ENCODE data around the gene VWA8. TPM values are rescaled to one million over a fixed set of nuclear protein-coding genes. Genes with fewer than 3 reads are reported as not detected.
A peak's percentile ranks its signal among the peaks of the same experiment; 100 is the strongest.

VWA8 gene
- total RNA-seq, 2 experiments from 2014 or later = 26.3 to 27.5 TPM

- Mint-ChIP-seq H3K4me1 (ENCODE audit: low read depth) (peaks cover 6% of the 10 kb centered on the region), H3K9me3 (no peaks in the 10 kb centered on the region), H3K27me3 (no peaks in the 10 kb centered on the region), H3K4me3 (no peak overlapping the region), H3K27ac (no peak overlapping the region), H3K36me3 (ENCODE audit: low read depth) (peaks cover 29% of the 10 kb centered on the region)
- POLR2A ChIA-PET = interaction anchor here (1.2 kb wide), 1 partner anchor 130 kb away, joined by 3 read pairs; no protein-coding TSS in a partner anchor
- ATAC-seq (no peak), DNase-seq (no peak)
- intact Hi-C loops (cut with micrococcal nuclease) = no loop called here
- CTCF ChIA-PET = interaction anchor here (1.3 to 2.1 kb wide), 4 partner anchors 10 to 129 kb away, joined by 3 to 6 read pairs (median 4); no protein-coding TSS in a partner anchor
- no peak for TF ChIP-seq CTCF (IDR thresholded peaks at IDR 0.05)
These were observed 372.5 kb downstream of the VWA8 start for GRCh38 chr13:41588448-41588847.

- Mint-ChIP-seq H3K36me3 (ENCODE audit: low read depth) (peaks cover 29% of the 10 kb centered on the region), H3K27ac (no peak overlapping the region), H3K27me3 (no peaks in the 10 kb centered on the region), H3K4me1 (ENCODE audit: low read depth) (peaks cover 6% of the 10 kb centered on the region), H3K9me3 (no peaks in the 10 kb centered on the region), H3K4me3 (no peak overlapping the region)
- peak; percentile 20 for TF ChIP-seq CTCF (IDR thresholded peaks at IDR 0.05)
- peak; percentile 56 for ATAC-seq
- intact Hi-C loops (cut with micrococcal nuclease) = no loop called here
- peak; percentile 37 for DNase-seq
- ChIA-PET POLR2A (interaction anchor here (1.0 kb wide), 1 partner anchor 86 kb away, joined by 3 read pairs; no protein-coding TSS in a partner anchor), CTCF (interaction anchor here (0.8 to 1.5 kb wide), 12 partner anchors 9 to 208 kb away, joined by 3 to 5 read pairs (median 3); no protein-coding TSS in a partner anchor)
These were observed 373.4 kb downstream of the VWA8 start for GRCh38 chr13:41587490-41587889.

GRCh38 chr13:41586216-41586615, 374.7 kb downstream of the VWA8 start:
- no peak overlapping the region for H3K4me3 Mint-ChIP-seq
- ChIA-PET POLR2A (no interaction called here), CTCF (interaction anchor here (1.7 kb wide), 1 partner anchor 93 kb away, joined by 5 read pairs; no protein-coding TSS in a partner anchor)
- peaks cover 28% of the 10 kb centered on the region for H3K36me3 Mint-ChIP-seq (ENCODE audit: low read depth)
- no peak overlapping the region for H3K27ac Mint-ChIP-seq
- intact Hi-C loops (cut with micrococcal nuclease) = no loop called here
- ATAC-seq (no peak), DNase-seq (no peak)
- H3K4me1 Mint-ChIP-seq (ENCODE audit: low read depth) = peaks cover 11% of the 10 kb centered on the region
- H3K9me3 Mint-ChIP-seq = no peaks in the 10 kb centered on the region
- H3K27me3 Mint-ChIP-seq = no peaks in the 10 kb centered on the region
- TF ChIP-seq CTCF (IDR thresholded peaks at IDR 0.05) = no peak

- DNase-seq = no peak
- POLR2A ChIA-PET = no interaction called here
- CTCF ChIA-PET = no interaction called here
- peaks cover 13% of the 10 kb centered on the region for H3K4me1 Mint-ChIP-seq (ENCODE audit: low read depth)
- no peak for ATAC-seq
- peaks cover 19% of the 10 kb centered on the region for H3K36me3 Mint-ChIP-seq (ENCODE audit: low read depth)
- no peak overlapping the region for H3K4me3 Mint-ChIP-seq
- H3K27ac Mint-ChIP-seq = no peak overlapping the region
- H3K9me3 Mint-ChIP-seq = no peaks in the 10 kb centered on the region
- intact Hi-C loops (cut with micrococcal nuclease) = no loop called here
- no peaks in the 10 kb centered on the region for H3K27me3 Mint-ChIP-seq
- TF ChIP-seq CTCF (IDR thresholded peaks at IDR 0.05) = no peak
These were observed 378.9 kb downstream of the VWA8 start for GRCh38 chr13:41582027-41582463.

GRCh38 chr13:41580345-41580744, 380.6 kb downstream of the VWA8 start:
- H3K4me1 Mint-ChIP-seq (ENCODE audit: low read depth) = peaks cover 13% of the 10 kb centered on the region
- no peaks in the 10 kb centered on the region for H3K9me3 Mint-ChIP-seq
- H3K36me3 Mint-ChIP-seq (ENCODE audit: low read depth) = peaks cover 26% of the 10 kb centered on the region
- ATAC-seq (no peak), DNase-seq (no peak)
- TF ChIP-seq CTCF (IDR thresholded peaks at IDR 0.05) = no peak
- H3K27ac Mint-ChIP-seq = no peak overlapping the region
- H3K27me3 Mint-ChIP-seq = no peaks in the 10 kb centered on the region
- CTCF ChIA-PET = no interaction called here
- no peak overlapping the region for H3K4me3 Mint-ChIP-seq
- POLR2A ChIA-PET = no interaction called here
- intact Hi-C loops (cut with micrococcal nuclease) = no loop called here

Measured in activated CD8-positive, alpha-beta T cell treated with anti-CD3 and anti-CD28 coated beads for 36 hours (primary cell).